Dedifferentiated amniotic fluid mesenchymal stem cell (primary cell): ENCODE measurements around the gene ADA.
"Not testable (repeated sequence)": the region's sequence is repeated elsewhere in the genome, so short reads cannot be mapped to it uniquely, and the experiment has no call there.

ENCODE experiments used
- DNase-seq: peaks from one replicate; pipeline ENCODE4 v3.0.0-alpha.2; 2016; ENCODE audit errors: extremely low spot score

ADA gene

DNA sequence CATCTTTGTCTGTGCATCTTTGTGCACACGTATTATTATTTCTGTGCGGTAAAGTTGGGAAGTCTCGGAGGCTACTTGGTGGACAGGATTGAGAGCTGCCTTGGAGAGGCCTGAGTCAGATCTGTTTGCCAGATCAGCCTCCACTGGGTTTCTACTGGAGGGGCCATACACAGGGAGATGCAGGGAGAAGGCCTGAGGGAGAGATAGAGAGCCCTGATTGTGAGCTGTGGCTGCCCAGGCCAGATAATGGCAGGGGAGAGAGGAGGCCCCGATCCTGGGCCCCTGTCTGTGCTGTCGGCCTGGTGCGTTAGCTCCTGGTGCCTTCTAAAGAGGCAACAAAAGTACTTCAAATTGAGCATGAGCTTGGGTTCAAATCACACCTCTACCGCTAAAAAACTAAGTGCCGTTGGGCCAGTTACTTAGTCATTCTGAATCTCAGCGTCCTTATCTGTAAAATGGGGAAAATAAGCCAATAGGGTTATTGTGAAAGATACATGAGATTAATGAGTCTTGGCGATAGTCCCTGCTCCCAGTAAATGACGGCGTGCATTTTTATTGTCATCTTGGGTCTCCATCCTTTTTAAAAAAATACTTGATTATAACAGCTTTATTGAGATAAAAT is 27.6 kb upstream of the ADA start:
- DNase-seq: no peak

GRCh38 chr20:44678242-44678641 is 26.7 kb upstream of the ADA start:
- DNase-seq: no peak

GRCh38 chr20:44672318-44672902 is 20.9 kb upstream of the ADA start:
- DNase-seq: not testable (repeated sequence)

- DNase-seq: not testable (repeated sequence)
Observed at GRCh38 chr20:44671541-44671940, 20.0 kb upstream of the ADA start.

DNA sequence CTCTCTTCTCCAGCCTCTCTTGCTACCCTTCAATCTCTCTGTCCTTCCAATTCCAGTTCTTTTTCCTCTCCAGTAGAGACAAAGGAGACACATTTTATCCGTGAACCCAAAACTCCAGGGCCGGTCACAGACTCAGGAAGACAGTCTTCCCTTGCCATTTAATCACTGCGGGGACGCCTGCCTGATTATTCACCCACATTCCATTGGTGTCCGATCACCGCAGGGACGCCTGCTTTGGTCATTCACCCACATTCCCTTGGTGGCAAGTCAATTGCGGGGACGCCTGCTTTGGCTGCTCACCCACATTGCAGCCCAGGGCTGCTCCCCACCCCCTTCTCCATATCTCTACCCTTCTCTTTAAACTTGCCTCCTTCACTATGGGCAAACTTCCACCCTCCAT is 19.4 kb upstream of the ADA start:
- not testable (repeated sequence) for DNase-seq

- DNase-seq: no peak
Observed at GRCh38 chr20:44666066-44666465, 14.6 kb upstream of the ADA start.

- no peak for DNase-seq
Observed at GRCh38 chr20:44664131-44664530, 12.6 kb upstream of the ADA start.

DNA sequence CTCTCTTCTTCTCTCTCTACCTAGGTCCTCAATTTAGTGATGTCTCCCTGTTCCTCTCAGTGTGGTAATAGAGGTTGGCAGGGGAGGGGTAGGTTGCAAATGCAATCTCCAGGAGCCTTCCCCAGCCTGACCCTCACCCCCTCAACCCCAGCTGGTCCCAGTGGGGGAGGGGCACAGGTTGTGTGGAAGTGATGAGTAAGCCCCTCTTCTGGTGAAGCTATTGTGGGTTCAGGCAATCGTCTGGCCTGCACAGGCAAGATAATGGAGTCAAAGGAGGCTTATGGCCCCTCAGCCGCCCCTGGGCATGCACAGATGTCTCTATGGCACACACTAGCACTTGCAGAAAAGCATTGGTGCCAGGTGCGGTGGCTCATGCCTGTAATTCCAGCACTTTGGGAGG is 10.8 kb upstream of the ADA start:
- no peak for DNase-seq

GRCh38 chr20:44660581-44660980 is 9.1 kb upstream of the ADA start:
- DNase-seq: no peak

DNA sequence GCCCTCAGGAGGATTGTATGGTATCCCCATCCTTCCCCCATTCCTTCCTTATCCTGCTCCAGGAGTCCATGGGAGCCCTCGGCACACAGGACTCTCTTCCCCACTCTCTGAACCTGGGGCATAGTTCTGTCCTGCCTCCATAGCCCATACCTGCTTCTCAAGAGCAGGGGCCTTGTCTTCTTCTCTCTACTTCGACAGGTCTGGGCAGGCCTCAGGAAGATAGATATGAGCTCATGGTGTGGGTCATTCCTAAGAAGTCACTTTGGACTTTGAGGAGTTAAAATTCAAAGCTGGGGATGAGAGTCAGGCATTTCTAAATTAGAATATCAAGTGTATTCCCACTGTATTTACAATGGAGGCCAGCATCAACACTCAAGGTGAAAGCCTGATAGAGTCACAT is 8.4 kb upstream of the ADA start:
- no peak for DNase-seq

GRCh38 chr20:44658810-44659209 is 7.3 kb upstream of the ADA start:
- no peak for DNase-seq

- DNase-seq: no peak
Observed at GRCh38 chr20:44657875-44658274, 6.4 kb upstream of the ADA start.

DNA sequence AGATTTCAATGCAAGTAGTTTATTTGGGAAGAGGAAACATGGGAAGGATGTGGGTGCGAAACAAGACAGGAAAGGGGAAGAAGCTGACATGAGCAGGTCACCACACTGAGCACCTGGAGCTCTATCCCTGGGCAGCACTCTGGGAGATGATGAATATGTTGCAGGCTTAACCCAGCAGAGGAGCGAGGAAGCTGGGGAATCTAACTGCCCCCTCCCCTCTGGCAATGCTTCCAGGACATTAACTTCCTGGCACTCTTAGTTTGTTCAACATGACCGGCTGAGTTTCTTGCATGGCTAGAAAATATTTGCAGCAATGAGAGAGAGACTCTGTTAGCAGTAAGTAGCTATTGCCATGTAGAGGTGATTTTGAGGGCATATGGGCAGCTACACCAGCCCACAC is 4.9 kb upstream of the ADA start:
- DNase-seq: no peak

DNA sequence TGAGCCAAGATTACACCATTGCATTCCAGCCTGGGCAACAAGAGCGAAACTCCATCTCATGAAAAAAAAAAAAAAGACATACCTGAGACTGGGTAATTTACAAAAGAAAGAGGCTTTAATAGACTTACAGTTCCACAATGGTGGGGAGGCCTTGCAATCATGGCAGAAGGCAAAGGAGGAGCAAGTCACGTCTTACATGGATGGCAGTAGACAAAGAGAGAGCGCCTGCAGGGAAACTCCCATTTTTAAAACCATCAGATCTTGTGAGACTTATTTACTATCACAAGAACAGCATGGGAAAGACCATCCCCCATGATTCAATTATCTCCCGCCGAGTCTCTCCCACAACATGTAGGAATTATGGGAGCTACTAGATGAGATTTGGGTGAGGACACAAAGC is 2.7 kb upstream of the ADA start:
- DNase-seq: not testable (repeated sequence)

GRCh38 chr20:44653546-44653945 is 2.0 kb upstream of the ADA start:
- DNase-seq: no peak

DNA sequence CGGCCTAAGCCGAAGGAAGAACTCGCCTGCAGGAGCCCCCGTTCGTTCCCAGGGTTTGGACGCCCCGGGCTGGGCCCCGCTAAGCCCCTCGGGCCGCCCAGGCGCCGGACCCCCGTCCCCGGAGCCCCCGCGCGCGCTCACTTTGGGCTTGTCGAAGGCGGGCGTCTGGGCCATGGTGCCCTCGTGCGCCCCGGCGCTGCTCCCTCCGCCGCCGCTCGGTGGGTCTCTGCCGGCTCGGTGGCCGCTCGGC is 140 bp downstream of the ADA start:
- no peak for DNase-seq

DNA sequence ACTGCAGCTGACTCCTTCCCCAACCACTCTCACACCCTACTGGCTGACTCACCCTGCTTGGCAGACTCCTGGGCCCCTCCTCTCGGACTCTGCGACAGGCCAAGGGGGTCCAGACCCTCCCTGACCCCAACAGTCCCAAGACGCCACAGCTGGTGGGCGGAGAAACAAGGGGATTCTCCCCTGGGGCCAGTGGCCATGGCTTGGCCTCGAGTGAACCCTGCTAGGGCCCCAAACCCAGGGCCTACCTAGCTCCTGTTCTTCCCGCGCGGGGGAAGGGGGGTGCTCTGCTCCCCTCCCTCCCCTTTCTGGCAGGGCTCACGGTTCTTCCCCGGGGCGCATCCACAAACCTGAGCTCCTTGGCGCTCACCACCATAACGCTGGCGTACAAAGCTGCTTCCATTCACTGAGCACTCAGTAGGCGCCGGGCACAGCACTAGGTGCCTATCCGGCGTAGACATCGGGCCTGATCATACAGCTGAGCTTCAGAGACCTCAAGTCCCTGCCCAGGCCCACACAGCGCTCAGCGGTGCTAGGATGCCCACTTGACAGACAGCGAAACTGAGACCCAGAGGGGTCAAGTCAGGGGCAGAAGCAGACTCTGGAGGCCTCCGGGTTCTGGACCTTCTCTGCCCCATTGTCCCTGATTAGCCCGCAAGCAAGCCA is 597 bp downstream of the ADA start:
- DNase-seq: no peak

DNA sequence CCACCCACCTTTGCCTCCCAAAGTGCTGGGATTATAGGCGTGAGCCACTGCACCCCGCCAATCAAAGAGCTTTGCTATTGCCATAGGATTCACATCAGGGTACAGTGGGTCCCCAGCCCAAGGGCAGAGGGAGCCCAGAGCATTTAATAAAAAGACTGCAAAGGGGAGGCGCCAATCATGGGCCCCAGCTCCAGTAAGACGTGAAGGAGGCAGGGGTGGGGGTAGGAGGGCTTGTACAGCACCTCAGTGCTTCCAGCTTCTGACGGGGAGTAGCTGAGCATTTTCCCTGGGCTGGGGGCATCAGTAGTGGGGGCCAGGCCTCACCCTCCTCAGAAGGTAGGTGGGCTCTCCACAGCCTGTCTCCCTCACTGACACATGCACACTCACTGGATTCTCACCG is 1.5 kb downstream of the ADA start:
- no peak for DNase-seq

- DNase-seq: no peak
Observed at GRCh38 chr20:44649126-44649525, 2.4 kb downstream of the ADA start.

GRCh38 chr20:44648579-44648978 is 2.9 kb downstream of the ADA start:
- DNase-seq: no peak

GRCh38 chr20:44648068-44648467 is 3.4 kb downstream of the ADA start:
- DNase-seq: no peak

DNA sequence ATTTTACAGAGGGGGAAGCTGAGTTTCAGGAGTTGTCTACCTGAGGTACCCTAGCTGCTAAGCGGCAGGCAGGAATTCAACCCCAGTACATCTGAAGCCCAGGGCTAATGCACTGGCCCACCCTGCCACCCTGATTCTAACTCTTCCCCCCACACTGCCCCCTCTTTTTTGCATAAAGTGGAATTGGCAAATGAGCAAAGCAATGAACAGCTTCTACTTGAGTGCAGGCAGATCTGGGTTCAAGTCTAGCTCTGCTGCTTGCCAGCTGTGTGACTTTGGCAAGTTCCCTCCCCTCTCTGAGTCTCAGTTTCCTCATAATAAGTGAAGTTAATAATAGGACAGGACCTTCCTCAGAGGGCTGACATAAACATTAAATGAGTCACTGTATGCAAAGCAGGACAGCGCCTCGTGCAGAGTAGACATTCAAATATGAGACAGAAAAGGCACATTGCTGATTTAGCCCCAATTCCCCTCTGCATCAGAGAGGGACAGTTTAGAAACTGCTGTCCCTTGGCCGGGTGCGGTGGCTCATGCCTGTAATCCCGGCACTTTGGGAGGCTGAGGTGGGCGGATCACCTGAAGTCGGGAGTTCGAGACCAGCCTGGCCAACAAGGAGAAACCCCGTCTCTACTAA is 4.7 kb downstream of the ADA start:
- no peak for DNase-seq

DNA sequence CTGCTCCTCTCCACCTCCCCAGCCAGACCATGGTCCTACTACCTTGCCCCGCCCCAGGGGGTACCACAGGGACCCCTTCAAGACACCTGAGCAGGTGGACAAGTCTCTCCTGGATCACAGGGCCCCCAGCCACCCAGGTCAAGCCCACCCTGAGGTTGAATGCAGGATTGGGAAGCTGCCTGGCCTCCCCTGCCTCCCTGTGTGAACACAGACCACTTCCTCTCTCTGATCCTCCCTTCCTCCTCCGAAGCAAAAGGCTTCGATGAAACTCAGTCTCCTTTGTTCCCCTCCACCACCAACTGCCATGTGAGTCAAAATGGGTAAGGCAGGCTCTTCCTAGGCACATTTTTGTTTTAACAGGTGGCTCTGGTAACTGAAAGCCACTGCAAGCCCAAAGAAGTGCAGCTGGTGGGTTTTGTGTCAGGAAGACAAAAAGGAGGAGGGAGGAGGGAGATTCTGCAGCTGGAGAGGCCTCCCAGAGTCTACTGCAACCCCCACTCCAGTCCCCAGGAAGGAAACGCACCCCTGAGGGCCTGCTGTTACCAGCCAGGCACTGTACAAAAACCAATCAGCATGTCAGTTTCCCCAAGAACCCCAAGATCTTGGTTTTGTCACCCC is 5.4 kb downstream of the ADA start:
- DNase-seq: no peak
